ENCODE results near the gene GRIN2B. TPM values are rescaled to one million over a fixed set of nuclear protein-coding genes. Genes with fewer than 3 reads are reported as not detected.

GRIN2B gene
- total and polyA plus RNA-seq, 2 donors (not counting 3 experiments of a cell fraction or from before 2014, with no cell fraction given), result not detected

DNA sequence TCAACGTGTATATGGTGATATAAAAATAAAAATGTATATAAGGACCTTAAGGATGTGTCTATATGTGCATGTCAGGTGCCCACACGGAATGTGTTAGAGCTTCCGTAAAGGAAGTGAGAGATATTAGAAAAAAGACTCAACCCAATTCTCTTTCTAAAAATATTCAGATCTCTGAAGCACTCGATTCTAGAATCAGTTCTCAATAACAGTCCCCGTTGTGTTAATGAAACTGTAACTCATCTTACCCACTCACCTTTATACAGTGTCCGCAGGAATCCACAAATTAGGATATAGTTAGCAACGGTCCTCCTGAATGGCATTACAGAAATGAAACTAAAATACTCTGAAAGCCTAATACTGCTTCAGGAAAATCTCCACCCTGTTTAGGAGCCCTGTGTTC is 29.3 kb downstream of the GRIN2B start:
- FAIRE-seq, result no peak
- dilution Hi-C loops (cut with MboI; ENCODE audit: extremely low pct_ligation_motif_present, low sequenced_read_pairs) (no loop called here), intact Hi-C loops (cut with micrococcal nuclease) (no loop called here)
- H3K27ac ChIP-seq (ENCODE audit: insufficient read depth, low read depth, low read length), result no peak overlapping the region
- no peaks in the 10 kb centered on the region for H3K9me1 ChIP-seq (replicated peaks; ENCODE audit: control insufficient read depth, extremely low read depth, insufficient read depth, low read length)
- H3K4me1 ChIP-seq (ENCODE audit: control insufficient read depth, extremely low read depth, insufficient read depth, low read length), result no peaks in the 10 kb centered on the region
- H2AFZ ChIP-seq (ENCODE audit: low read depth, low read length), result no peak overlapping the region
- H3K27me3 ChIP-seq (ENCODE audit: control insufficient read depth in 2 of 2, insufficient read depth in 2 of 2, low read length in 2 of 2), result no peaks in the 10 kb centered on the region
- no peaks in the 10 kb centered on the region for H4K20me1 ChIP-seq (replicated peaks; ENCODE audit: control insufficient read depth, extremely low read depth, insufficient read depth, low read length)
- H3K4me2 ChIP-seq (ENCODE audit: insufficient read depth, low read length), result no peak overlapping the region
- TF ChIP-seq, protein P1, sequence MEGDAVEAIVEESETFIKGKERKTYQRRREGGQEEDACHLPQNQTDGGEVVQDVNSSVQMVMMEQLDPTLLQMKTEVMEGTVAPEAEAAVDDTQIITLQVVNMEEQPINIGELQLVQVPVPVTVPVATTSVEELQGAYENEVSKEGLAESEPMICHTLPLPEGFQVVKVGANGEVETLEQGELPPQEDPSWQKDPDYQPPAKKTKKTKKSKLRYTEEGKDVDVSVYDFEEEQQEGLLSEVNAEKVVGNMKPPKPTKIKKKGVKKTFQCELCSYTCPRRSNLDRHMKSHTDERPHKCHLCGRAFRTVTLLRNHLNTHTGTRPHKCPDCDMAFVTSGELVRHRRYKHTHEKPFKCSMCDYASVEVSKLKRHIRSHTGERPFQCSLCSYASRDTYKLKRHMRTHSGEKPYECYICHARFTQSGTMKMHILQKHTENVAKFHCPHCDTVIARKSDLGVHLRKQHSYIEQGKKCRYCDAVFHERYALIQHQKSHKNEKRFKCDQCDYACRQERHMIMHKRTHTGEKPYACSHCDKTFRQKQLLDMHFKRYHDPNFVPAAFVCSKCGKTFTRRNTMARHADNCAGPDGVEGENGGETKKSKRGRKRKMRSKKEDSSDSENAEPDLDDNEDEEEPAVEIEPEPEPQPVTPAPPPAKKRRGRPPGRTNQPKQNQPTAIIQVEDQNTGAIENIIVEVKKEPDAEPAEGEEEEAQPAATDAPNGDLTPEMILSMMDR (IDR thresholded peaks at IDR 0.05; ENCODE audit: extremely low read depth in 1 of 2, insufficient read depth in 1 of 2, low read depth in 1 of 2, low read length in 2 of 2), result no peak
- TF ChIP-seq POLR2A (IDR thresholded peaks at IDR 0.05; ENCODE audit: low read depth, low read length), result no peak
- no peaks in the 10 kb centered on the region for H3K79me2 ChIP-seq (ENCODE audit: control insufficient read depth, insufficient read depth, low read length)
- no TSS peak for BruUV-seq (replicated peaks)
- CTCF ChIA-PET, result no interaction called here
- no peak overlapping the region for H3K4me3 ChIP-seq (replicated peaks in 1 of 3; ENCODE audit: insufficient read depth in 1 of 3, low read depth in 1 of 3, low read length in 3 of 3)
- H3K9ac ChIP-seq (replicated peaks; ENCODE audit: extremely low read depth, insufficient read depth, low read length), result no peak overlapping the region
- POLR2A ChIA-PET, result no interaction called here
- no peaks in the 10 kb centered on the region for H3K36me3 ChIP-seq (ENCODE audit: control insufficient read depth in 2 of 2, extremely low read depth in 1 of 2, insufficient read depth in 2 of 2, low read length in 2 of 2)
- no peaks in the 10 kb centered on the region for H3K9me3 ChIP-seq (replicated peaks; ENCODE audit: control insufficient read depth, insufficient read depth, low read length)
- no peak for DNase-seq (ENCODE audit: low read depth, low spot score)

DNA sequence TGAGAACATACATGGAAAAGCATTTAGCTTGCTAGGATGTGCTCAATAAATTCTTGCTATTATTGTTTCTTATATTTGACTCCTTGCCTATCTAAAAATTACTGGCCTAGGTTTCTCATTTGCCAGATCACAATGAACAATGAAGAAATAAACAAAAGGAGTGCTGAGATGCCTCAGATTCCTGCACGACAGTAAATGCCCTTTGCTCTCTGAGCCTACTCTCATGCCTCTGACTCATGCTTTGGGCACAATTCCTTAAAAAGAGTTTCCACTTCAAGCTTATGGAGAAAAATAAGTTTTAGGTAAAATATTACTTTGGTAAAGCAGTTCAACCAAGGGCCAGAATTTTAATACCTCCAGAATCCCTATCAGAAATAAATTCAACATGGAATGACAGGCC is 30.9 kb downstream of the GRIN2B start:
- no peaks in the 10 kb centered on the region for H3K9me3 ChIP-seq (replicated peaks; ENCODE audit: control insufficient read depth, insufficient read depth, low read length)
- dilution Hi-C loops (cut with MboI; ENCODE audit: extremely low pct_ligation_motif_present, low sequenced_read_pairs), result no loop called here
- FAIRE-seq, result no peak

More for the DNA sequence above, 30.9 kb downstream of the GRIN2B start:
- H3K27ac ChIP-seq (ENCODE audit: insufficient read depth, low read depth, low read length), result no peak overlapping the region
- DNase-seq (ENCODE audit: low read depth, low spot score), result no peak
- H3K27me3 ChIP-seq (ENCODE audit: control insufficient read depth in 2 of 2, insufficient read depth in 2 of 2, low read length in 2 of 2), result no peaks in the 10 kb centered on the region
- no peak overlapping the region for H3K9ac ChIP-seq (replicated peaks; ENCODE audit: extremely low read depth, insufficient read depth, low read length)
- no peaks in the 10 kb centered on the region for H3K4me1 ChIP-seq (ENCODE audit: control insufficient read depth, extremely low read depth, insufficient read depth, low read length)
- no TSS peak for BruUV-seq (replicated peaks)
- CTCF ChIA-PET, result no interaction called here
- no peak overlapping the region for H2AFZ ChIP-seq (ENCODE audit: low read depth, low read length)
- no peaks in the 10 kb centered on the region for H3K9me1 ChIP-seq (replicated peaks; ENCODE audit: control insufficient read depth, extremely low read depth, insufficient read depth, low read length)
- POLR2A ChIA-PET, result no interaction called here
- no peak overlapping the region for H3K4me3 ChIP-seq (replicated peaks in 1 of 3; ENCODE audit: insufficient read depth in 1 of 3, low read depth in 1 of 3, low read length in 3 of 3)
- no peaks in the 10 kb centered on the region for H3K36me3 ChIP-seq (ENCODE audit: control insufficient read depth in 2 of 2, extremely low read depth in 1 of 2, insufficient read depth in 2 of 2, low read length in 2 of 2)
- H4K20me1 ChIP-seq (replicated peaks; ENCODE audit: control insufficient read depth, extremely low read depth, insufficient read depth, low read length), result no peaks in the 10 kb centered on the region
- no peak overlapping the region for H3K4me2 ChIP-seq (ENCODE audit: insufficient read depth, low read length)
- no peaks in the 10 kb centered on the region for H3K79me2 ChIP-seq (ENCODE audit: control insufficient read depth, insufficient read depth, low read length)
- intact Hi-C loops (cut with micrococcal nuclease), result no loop called here
- TF ChIP-seq JUN (IDR thresholded peaks at IDR 0.05; ENCODE audit: borderline replicate concordance, insufficient read depth, insufficient read length, low read depth) (no peak), EZH2 (IDR thresholded peaks at IDR 0.05; ENCODE audit: borderline replicate concordance, low read depth, low read length, severe bottlenecking) (no peak)
